Transverse colon (tissue), 4 donors: ENCODE measurements around the gene RASSF1. TPM values are rescaled to one million over a fixed set of nuclear protein-coding genes. Genes with fewer than 3 reads are reported as not detected.

ENCODE experiments used
- DNase-seq: peaks from one replicate; pipeline ENCODE4 v3.0.0-alpha.2; 2019
- H3K27ac ChIP-seq, 4 donors: fragments of 200-600 bp; sonication (generic); 2 replicates each; pipeline ENCODE4 v1.5.1; 2016 to 2018; ENCODE audit warnings: inconsistent platforms in 4 of 4
- H3K27me3 ChIP-seq: fragments of 200-600 bp; sonication (generic); 2 replicates; pipeline ENCODE4 v1.5.1; 2017; ENCODE audit warnings: inconsistent platforms
- H3K36me3 ChIP-seq, 4 donors: fragments of 200-600 bp; sonication (generic); 2 replicates each; pipeline ENCODE4 v1.5.1; 2017 to 2019; ENCODE audit warnings: inconsistent platforms in 4 of 4
- H3K4me1 ChIP-seq, 4 donors: fragments of 200-600 bp; sonication (generic); 2 replicates each; pipeline ENCODE4 v1.5.1; 2017 to 2020; ENCODE audit warnings: inconsistent platforms in 4 of 4
- H3K4me3 ChIP-seq, 4 donors: fragments of 200-600 bp; sonication (generic); 1 replicate in 1 of 4; 2 replicates in 3 of 4; pipeline versions ENCODE4 v1.5.1 to v1.6.1; 2017 to 2019; ENCODE audit warnings: inconsistent platforms in 4 of 4
- H3K9me3 ChIP-seq, 2 donors: fragments of 200-600 bp; sonication (generic); 2 replicates each; pipeline ENCODE4 v1.5.1; 2017 to 2019; ENCODE audit warnings: inconsistent platforms in 2 of 2
- EP300 ChIP-seq: sonication (generic); formaldehyde crosslinking; IDR thresholded peaks from one replicate; pipeline ENCODE4 v1.6.1; 2017; ENCODE audit warnings: antibody characterized with exemption, low read depth
- POLR2A ChIP-seq: fragments of 450-650 bp; IDR thresholded peaks from one replicate; pipeline ENCODE4 v1.6.1; 2016; ENCODE audit warnings: antibody characterized with exemption, mild to moderate bottlenecking, moderate library complexity
- POLR2AphosphoS5 ChIP-seq, 3 donors: sonication (generic); formaldehyde crosslinking; IDR thresholded peaks; one replicate each; pipeline ENCODE4 v1.6.1; 2016; ENCODE audit warnings: antibody characterized with exemption in 3 of 3
- WGBS, 2 donors: methylation state at CpG; one replicate each; pipeline ENCODE4 v1.1.5; 2018; ENCODE audit warnings: low coverage in 1 of 2; 5-methylcytosine and 5-hydroxymethylcytosine counted together
- in situ Hi-C, 4 donors: fragments of 200-750 bp; cut with MboI; loops; one replicate each; pipeline versions ENCODE4 v1.15.0 to v1.15.1; 2017; ENCODE audit warnings: low sequenced_read_pairs in 3 of 4, low pct_ligation_motif_present in 1 of 4, low pct_unique_long_range_greater_than_20kb in 1 of 4
- intact Hi-C: fragments of 100-400 bp; cut with DNase I; formaldehyde crosslinking; loops from one replicate; pipeline ENCODE4 v1.15.1; 2023; ENCODE audit warnings: low total_unique reads
- total RNA-seq, 4 donors: library from RNA; depleted of rRNA; stranded (reverse); fragments of >200 nt; gene quantifications; one replicate each; pipeline ENCODE4 v1.1.0, GENCODE V29; 2016
- TF ChIP-seq, protein P1 (sequence below), 5 experiments: fragments of 200-600 bp in 3 of 5; fragments of 450-650 bp in 2 of 5; sonication (generic) in 3 of 5; IDR thresholded peaks; 1 replicate in 2 of 5; 2 replicates in 3 of 5; pipeline ENCODE4 v1.5.1; 2016 to 2017; ENCODE audit warnings: antibody characterized with exemption in 5 of 5, inconsistent platforms in 3 of 5, mild to moderate bottlenecking in 2 of 5, moderate library complexity in 1 of 5

Gene RASSF1
- total RNA-seq, 4 donors from 2014 or later: 9.8 to 29.2 (median 21.7) TPM

DNA sequence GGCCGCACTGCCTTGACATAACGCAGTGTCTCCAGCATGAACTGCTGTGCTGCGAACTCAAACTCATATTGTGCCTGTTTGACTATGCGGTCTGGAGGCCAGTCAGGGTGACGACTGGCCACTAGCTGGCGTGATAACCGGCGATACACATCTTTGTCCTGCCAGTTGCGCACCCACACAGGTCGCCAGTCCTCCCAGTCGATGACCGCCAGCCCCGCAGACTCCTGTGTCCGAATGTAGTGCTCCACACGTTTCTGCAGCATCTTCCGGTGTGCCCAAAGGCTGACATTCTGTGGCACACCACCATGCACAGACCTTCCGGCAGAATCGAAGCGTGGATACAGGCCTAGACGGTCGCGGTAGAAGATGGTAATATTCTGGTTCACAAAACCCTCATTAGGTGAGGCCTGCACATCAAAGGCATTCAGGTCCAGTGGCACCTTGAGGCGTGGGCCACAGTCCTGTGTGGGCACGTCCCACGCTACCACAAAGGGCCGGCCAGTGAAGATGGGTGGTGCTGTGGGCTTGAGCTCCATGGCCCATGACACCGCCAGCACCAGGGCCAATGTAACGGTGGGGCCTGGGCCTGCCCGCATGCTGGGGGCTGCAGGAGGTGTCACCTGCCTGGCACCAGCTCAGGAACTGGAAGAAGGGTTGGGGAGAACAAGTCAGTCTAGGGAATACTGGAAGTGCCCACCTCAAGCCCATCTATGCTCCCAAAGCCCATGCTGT lies 20.6 kb downstream of the RASSF1 start:
- peaks cover 35 to 69% (median 60%) of the 10 kb centered on the region in 4 donors for H3K4me1 ChIP-seq
- 89% methylated on average over 27 of the region's 29 CpGs; no CpG with 5 or more reads in 1 of the 2 donors for WGBS, 2 donors
- intact Hi-C loops (no loop called here), in situ Hi-C loops (no loop called here)
- no peak for DNase-seq
- H3K4me3 ChIP-seq: peak overlapping the region; percentile 67 to 76 (median 74)
- peak overlapping the region; percentile 92 to 94 (median 92) for H3K27ac ChIP-seq
- H3K36me3 ChIP-seq: no peaks in the 10 kb centered on the region
- no peaks in the 10 kb centered on the region for H3K27me3 ChIP-seq
- TF ChIP-seq, protein P1, sequence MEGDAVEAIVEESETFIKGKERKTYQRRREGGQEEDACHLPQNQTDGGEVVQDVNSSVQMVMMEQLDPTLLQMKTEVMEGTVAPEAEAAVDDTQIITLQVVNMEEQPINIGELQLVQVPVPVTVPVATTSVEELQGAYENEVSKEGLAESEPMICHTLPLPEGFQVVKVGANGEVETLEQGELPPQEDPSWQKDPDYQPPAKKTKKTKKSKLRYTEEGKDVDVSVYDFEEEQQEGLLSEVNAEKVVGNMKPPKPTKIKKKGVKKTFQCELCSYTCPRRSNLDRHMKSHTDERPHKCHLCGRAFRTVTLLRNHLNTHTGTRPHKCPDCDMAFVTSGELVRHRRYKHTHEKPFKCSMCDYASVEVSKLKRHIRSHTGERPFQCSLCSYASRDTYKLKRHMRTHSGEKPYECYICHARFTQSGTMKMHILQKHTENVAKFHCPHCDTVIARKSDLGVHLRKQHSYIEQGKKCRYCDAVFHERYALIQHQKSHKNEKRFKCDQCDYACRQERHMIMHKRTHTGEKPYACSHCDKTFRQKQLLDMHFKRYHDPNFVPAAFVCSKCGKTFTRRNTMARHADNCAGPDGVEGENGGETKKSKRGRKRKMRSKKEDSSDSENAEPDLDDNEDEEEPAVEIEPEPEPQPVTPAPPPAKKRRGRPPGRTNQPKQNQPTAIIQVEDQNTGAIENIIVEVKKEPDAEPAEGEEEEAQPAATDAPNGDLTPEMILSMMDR (IDR thresholded peaks at IDR 0.05): no peak
- TF ChIP-seq POLR2A: no peak
- TF ChIP-seq POLR2AphosphoS5 (IDR thresholded peaks at IDR 0.05): no peak
- H3K9me3 ChIP-seq: no peaks in the 10 kb centered on the region

DNA sequence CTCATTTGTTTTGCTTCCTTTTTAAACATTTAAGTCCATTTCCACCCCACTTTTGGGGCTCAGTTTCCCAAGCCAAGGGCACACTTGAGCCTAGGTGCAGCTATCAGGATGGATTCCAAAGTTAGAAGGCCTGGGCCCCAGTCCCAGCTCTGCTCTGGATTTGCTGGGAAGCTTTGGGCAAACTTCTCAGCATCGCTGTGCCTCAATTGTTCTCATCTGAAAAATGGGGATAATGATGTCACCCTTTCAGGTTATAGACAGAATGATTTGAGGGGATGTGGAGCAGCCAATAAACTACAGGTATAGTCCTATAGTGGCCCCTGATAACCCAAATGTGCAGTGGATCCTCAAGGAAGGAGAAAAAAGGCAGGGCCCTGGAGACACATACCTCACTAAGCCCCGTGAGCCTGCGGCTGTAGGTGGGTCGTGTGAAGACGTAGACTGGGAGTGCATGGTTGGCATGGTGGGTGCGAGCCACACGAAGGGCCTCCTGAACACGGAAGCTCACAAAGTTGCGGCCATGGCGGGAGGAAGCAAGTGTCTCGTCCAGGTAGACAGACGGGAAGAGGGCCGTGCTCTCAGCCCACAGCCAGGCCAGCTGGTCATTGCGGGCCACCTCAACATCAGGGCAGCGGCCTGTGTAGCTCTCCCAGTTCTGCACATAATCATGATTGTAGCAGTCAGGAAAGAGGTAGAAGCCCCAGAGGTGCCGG lies 21.3 kb downstream of the RASSF1 start:
- no peaks in the 10 kb centered on the region for H3K36me3 ChIP-seq
- no peak for DNase-seq
- peaks cover 35 to 67% (median 58%) of the 10 kb centered on the region in 4 donors for H3K4me1 ChIP-seq
- no peaks in the 10 kb centered on the region for H3K27me3 ChIP-seq
- 89 to 100% methylated on average over 1 to 16 of the region's 16 CpGs for WGBS, 2 donors
- H3K27ac ChIP-seq: peak overlapping the region in 3 of 4 donors; percentile 84 to 89 (median 86)
- intact Hi-C loops (no loop called here), in situ Hi-C loops (no loop called here)
- H3K9me3 ChIP-seq: no peaks in the 10 kb centered on the region
- H3K4me3 ChIP-seq: peak overlapping the region in 1 of 4 donors; percentile 5
- TF ChIP-seq EP300 (no peak), POLR2AphosphoS5 (IDR thresholded peaks at IDR 0.05) (no peak), POLR2A (no peak)
- TF ChIP-seq, protein P1 (IDR thresholded peaks at IDR 0.05): no peak

DNA sequence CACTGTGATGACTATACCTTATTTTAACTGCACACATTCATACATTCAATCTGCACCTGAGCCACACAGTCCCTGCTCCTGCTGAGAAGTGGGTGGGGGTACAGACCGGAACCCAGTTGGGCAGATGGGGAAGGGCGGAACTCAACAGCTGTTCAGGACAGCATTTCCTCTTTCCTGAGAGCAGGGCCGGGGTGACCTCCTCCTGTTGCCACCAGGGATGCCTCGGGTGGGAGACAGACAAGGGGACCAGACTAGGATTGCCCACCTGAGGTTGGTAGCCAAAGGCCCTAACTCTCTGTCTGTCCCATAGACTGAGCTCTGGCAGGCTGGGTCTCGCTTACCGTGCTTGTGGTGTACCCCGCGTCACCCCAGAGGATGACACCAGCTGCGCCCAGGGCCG lies 22.0 kb downstream of the RASSF1 start:
- peak overlapping the region in 1 of 4 donors; percentile 5 for H3K4me3 ChIP-seq
- H3K9me3 ChIP-seq: no peaks in the 10 kb centered on the region
- intact Hi-C loops: no loop called here
- no peaks in the 10 kb centered on the region for H3K27me3 ChIP-seq
- TF ChIP-seq POLR2A (no peak), POLR2AphosphoS5 (IDR thresholded peaks at IDR 0.05) (no peak), EP300 (no peak)
- TF ChIP-seq, protein P1 (IDR thresholded peaks at IDR 0.05): no peak
- in situ Hi-C loops: no loop called here
- H3K4me1 ChIP-seq: peaks cover 35 to 60% (median 56%) of the 10 kb centered on the region in 4 donors
- H3K36me3 ChIP-seq: no peaks in the 10 kb centered on the region
- 89% methylated on average over 10 of the region's 10 CpGs; no CpG with 5 or more reads in 1 of the 2 donors for WGBS, 2 donors
- peak overlapping the region; percentile 81 to 89 (median 85) for H3K27ac ChIP-seq
- no peak for DNase-seq

DNA sequence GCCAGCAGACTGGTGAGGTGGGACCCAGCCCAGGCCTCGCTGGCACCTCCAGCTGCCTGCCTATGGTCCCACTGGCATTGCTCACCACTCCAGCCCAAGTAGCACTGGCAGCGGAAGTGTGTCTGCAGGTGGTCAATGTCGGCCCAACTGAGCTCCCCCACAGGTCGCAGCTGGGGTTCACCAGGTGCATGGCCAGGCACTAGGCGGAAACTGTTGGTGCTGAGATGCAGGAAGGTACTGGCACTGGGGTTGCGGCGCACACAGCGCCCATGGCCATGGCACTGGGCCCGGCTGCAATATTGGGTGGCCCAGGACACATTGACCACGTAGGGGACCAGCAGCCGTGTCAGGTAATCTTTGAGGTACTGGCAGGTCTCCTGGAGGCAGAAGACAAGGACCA lies 22.5 kb downstream of the RASSF1 start:
- in situ Hi-C loops: no loop called here
- no peak for DNase-seq
- intact Hi-C loops: no loop called here
- Histone ChIP-seq H3K9me3 (no peaks in the 10 kb centered on the region), H3K27ac (peak overlapping the region; percentile 81 to 89 (median 85)), H3K4me1 (peaks cover 35 to 59% (median 54%) of the 10 kb centered on the region in 4 donors), H3K36me3 (no peaks in the 10 kb centered on the region), H3K4me3 (no peak overlapping the region), H3K27me3 (no peaks in the 10 kb centered on the region)
- TF ChIP-seq, protein P1 (IDR thresholded peaks at IDR 0.05): no peak
- WGBS, 2 donors: 85% methylated on average over 8 of the region's 11 CpGs; no CpG with 5 or more reads in 1 of the 2 donors
